ENCODE results near the gene PCK1. TPM values are rescaled to one million over a fixed set of nuclear protein-coding genes. Genes with fewer than 3 reads are reported as not detected.

PCK1 gene
- total RNA-seq, 1 experiment from 2014 or later: 0.49 TPM

GRCh38 chr20:57514273-57514751 lies 46.6 kb upstream of the PCK1 start:
- POLR2A ChIA-PET: no interaction called here
- no TSS peak for BruUV-seq (replicated peaks)
- Histone ChIP-seq H3K36me3 (ENCODE audit: control insufficient read depth in 1 of 2, insufficient read depth in 2 of 2, low read length in 2 of 2) (no peaks in the 10 kb centered on the region), H4K20me1 (ENCODE audit: insufficient read depth) (no peaks in the 10 kb centered on the region), H3K27me3 (ENCODE audit: insufficient read depth, low read length) (0 out of 2 replicates have a peak, but pooled peaks cover 8% of the 10 kb centered on the region), H3K27ac (ENCODE audit: low read depth, low read length) (no peak overlapping the region), H2AFZ (ENCODE audit: low read depth, low read length, poor library complexity, severe bottlenecking) (peak overlapping the region; percentile 89), H3K79me2 (ENCODE audit: insufficient read depth, low read length) (no peaks in the 10 kb centered on the region), H3K4me3 (replicated peaks in 1 of 2; ENCODE audit: low read depth in 1 of 2, low read length in 2 of 2) (no peak overlapping the region), H3K9me2 (ENCODE audit: insufficient read depth) (no peaks in the 10 kb centered on the region), H3K4me2 (ENCODE audit: low read length) (no peak overlapping the region), H3K4me1 (ENCODE audit: control insufficient read depth in 1 of 2, insufficient read depth in 2 of 2, low read length in 2 of 2) (peaks cover 0 to 4% of the 10 kb centered on the region in 2 experiments; a peak in 1 of 4 replicates), H3K9ac (ENCODE audit: low read length) (no peak overlapping the region), H3K9me3 (ENCODE audit: control insufficient read depth in 1 of 2, insufficient read depth in 1 of 2, low read depth in 1 of 2, low read length in 2 of 2) (no peaks in the 10 kb centered on the region)
- ATAC-seq (peak; percentile 65), DNase-seq (ENCODE audit: low read depth, low spot score) (peak; percentile 58)
- RAD21 ChIA-PET (ENCODE audit: low non-redundant PET in 1 of 2, low total read pairs in 2 of 2, uncharacterized antibody in 2 of 2, unreplicated experiment in 2 of 2): interaction anchor here in 1 of 2 experiments (0.6 to 0.9 kb wide), 3 partner anchors 16 to 81 kb away, joined by 3 to 5 read pairs (median 4); no protein-coding TSS in a partner anchor
- intact Hi-C loops (cut with micrococcal nuclease): loop anchor here (1.0 kb wide), 2 partner anchors 80 to 696 kb away; no protein-coding TSS in a partner anchor
- CTCF ChIA-PET: interaction anchor here (0.6 to 1.4 kb wide), 4 partner anchors 16 to 84 kb away, joined by 4 to 14 read pairs (median 6); no protein-coding TSS in a partner anchor
- peak; percentile 66 to 92 (median 81) for TF ChIP-seq CTCF (IDR thresholded peaks at IDR 0.05 in 2 of 3, conservative IDR thresholded peaks at IDR 0.05 in 1 of 3; ENCODE audit: borderline replicate concordance in 1 of 3, insufficient read depth in 1 of 3, low read depth in 2 of 3, low read length in 2 of 3)
- TF ChIP-seq RAD21 (IDR thresholded peaks at IDR 0.05; ENCODE audit: low read depth): peak; percentile 91
- no peak for TF ChIP-seq EZH2 (IDR thresholded peaks at IDR 0.05)
- TF ChIP-seq ZFX (IDR thresholded peaks at IDR 0.05): peak; percentile 52

- H4K20me1 ChIP-seq (ENCODE audit: insufficient read depth): no peaks in the 10 kb centered on the region
- CTCF ChIA-PET: no interaction called here
- BruUV-seq (replicated peaks): no TSS peak
- no peaks in the 10 kb centered on the region for H3K9me2 ChIP-seq (ENCODE audit: insufficient read depth)
- intact Hi-C loops (cut with micrococcal nuclease): loop anchor here (5.0 kb wide), 1 partner anchor 431 kb away; no protein-coding TSS in a partner anchor
- ATAC-seq: no peak
- H3K79me2 ChIP-seq (ENCODE audit: insufficient read depth, low read length): no peaks in the 10 kb centered on the region
- peaks cover 17% of the 10 kb centered on the region; the same call in 1 of the 2 replicates for H3K27me3 ChIP-seq (ENCODE audit: insufficient read depth, low read length)
- no peak overlapping the region for H3K4me2 ChIP-seq (ENCODE audit: low read length)
- H3K4me1 ChIP-seq (ENCODE audit: control insufficient read depth in 1 of 2, insufficient read depth in 2 of 2, low read length in 2 of 2): no peaks in the 10 kb centered on the region
- H3K36me3 ChIP-seq (ENCODE audit: control insufficient read depth in 1 of 2, insufficient read depth in 2 of 2, low read length in 2 of 2): no peaks in the 10 kb centered on the region
- H3K4me3 ChIP-seq (replicated peaks in 1 of 2; ENCODE audit: low read depth in 1 of 2, low read length in 2 of 2): no peak overlapping the region
- no peak for DNase-seq (ENCODE audit: low read depth, low spot score)
- no peak overlapping the region for H3K27ac ChIP-seq (ENCODE audit: low read depth, low read length)
- no peak overlapping the region for H3K9ac ChIP-seq (ENCODE audit: low read length)
- TF ChIP-seq YY1 (IDR thresholded peaks at IDR 0.05; ENCODE audit: extremely low read depth, insufficient replicate concordance, low read depth, low read length) (no peak), REST (IDR thresholded peaks at IDR 0.05; ENCODE audit: low read depth) (no peak), CTCF (IDR thresholded peaks at IDR 0.05 in 2 of 3, conservative IDR thresholded peaks at IDR 0.05 in 1 of 3; ENCODE audit: borderline replicate concordance in 1 of 3, insufficient read depth in 1 of 3, low read depth in 2 of 3, low read length in 2 of 3) (no peak), ATF3 (IDR thresholded peaks at IDR 0.05) (no peak), ELF1 (IDR thresholded peaks at IDR 0.05; ENCODE audit: borderline replicate concordance, low read depth) (no peak), SP1 (IDR thresholded peaks at IDR 0.05; ENCODE audit: low read depth) (no peak), TCF7L2 (IDR thresholded peaks at IDR 0.05; ENCODE audit: borderline replicate concordance, extremely low read depth, insufficient read depth, insufficient read length) (no peak)
- H2AFZ ChIP-seq (ENCODE audit: low read depth, low read length, poor library complexity, severe bottlenecking): no peak overlapping the region
- H3K9me3 ChIP-seq (ENCODE audit: control insufficient read depth in 1 of 2, insufficient read depth in 1 of 2, low read depth in 1 of 2, low read length in 2 of 2): no peaks in the 10 kb centered on the region
- RAD21 ChIA-PET (ENCODE audit: low non-redundant PET in 1 of 2, low total read pairs in 2 of 2, uncharacterized antibody in 2 of 2, unreplicated experiment in 2 of 2): no interaction called here
- POLR2A ChIA-PET: no interaction called here
Measured at GRCh38 chr20:57517904-57518303, 43.0 kb upstream of the PCK1 start.

Measured in HCT116 (cell line).